Fibroblast of the aortic adventitia (primary cell): ENCODE results near the gene CPB1. TPM values are rescaled to one million over a fixed set of nuclear protein-coding genes. Genes with fewer than 3 reads are reported as not detected.
"Not testable (repeated sequence)": the region's sequence is repeated elsewhere in the genome, so short reads cannot be mapped to it uniquely, and the experiment has no call there.

Experiments used
- DNase-seq: peaks from one replicate; pipeline ENCODE4 v3.0.0-alpha.2; 2010; ENCODE audit warnings: low read depth
- H3K4me3 ChIP-seq: 2 replicates; pipeline ENCODE4 v1.5.1; 2011; ENCODE audit warnings: low read depth, mild to moderate bottlenecking, control low read depth, low read length, moderate library complexity
- total RNA-seq: library from RNA; depleted of rRNA; stranded (reverse); fragments of >200 nt; gene quantifications from 2 replicates; pipeline ENCODE4 v1.2.3, GENCODE V29; 2012; ENCODE audit warnings: low replicate concordance
- TF ChIP-seq, protein P1 (sequence below): IDR thresholded peaks from 2 replicates; pipeline ENCODE4 v1.5.1; 2011; ENCODE audit warnings: mild to moderate bottlenecking, low read length, control low read depth, inconsistent platforms; ENCODE audit not compliant: insufficient read depth

The CPB1 gene
- total RNA-seq = 0.18 and 5.6 TPM in 2 replicates

DNA sequence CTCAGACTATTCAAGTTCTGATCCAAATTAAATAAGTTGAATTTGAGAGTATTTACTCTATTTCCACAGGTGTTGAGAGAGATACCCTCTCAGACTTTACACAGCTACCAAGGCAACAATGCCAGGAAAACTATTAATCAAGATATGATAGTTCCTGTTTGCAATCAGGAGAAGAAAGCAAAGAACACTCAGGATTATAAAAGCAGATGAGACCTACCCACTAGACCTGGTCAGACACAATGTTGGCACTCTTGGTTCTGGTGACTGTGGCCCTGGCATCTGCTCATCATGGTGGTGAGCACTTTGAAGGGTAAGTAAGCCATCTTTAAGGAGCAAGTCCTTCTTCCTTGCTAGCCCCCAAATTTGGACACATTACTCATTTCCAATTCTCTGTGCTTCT is at the start of gene CPB1:
CPB1 (plus strand) TSS at position 227 of the 400 bp plus-strand sequence; CDS start at position 240, 13 bp downstream.
- H3K4me3 ChIP-seq = no peak within 1 kb of the TSS
- TF ChIP-seq, protein P1, sequence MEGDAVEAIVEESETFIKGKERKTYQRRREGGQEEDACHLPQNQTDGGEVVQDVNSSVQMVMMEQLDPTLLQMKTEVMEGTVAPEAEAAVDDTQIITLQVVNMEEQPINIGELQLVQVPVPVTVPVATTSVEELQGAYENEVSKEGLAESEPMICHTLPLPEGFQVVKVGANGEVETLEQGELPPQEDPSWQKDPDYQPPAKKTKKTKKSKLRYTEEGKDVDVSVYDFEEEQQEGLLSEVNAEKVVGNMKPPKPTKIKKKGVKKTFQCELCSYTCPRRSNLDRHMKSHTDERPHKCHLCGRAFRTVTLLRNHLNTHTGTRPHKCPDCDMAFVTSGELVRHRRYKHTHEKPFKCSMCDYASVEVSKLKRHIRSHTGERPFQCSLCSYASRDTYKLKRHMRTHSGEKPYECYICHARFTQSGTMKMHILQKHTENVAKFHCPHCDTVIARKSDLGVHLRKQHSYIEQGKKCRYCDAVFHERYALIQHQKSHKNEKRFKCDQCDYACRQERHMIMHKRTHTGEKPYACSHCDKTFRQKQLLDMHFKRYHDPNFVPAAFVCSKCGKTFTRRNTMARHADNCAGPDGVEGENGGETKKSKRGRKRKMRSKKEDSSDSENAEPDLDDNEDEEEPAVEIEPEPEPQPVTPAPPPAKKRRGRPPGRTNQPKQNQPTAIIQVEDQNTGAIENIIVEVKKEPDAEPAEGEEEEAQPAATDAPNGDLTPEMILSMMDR = no peak

DNA sequence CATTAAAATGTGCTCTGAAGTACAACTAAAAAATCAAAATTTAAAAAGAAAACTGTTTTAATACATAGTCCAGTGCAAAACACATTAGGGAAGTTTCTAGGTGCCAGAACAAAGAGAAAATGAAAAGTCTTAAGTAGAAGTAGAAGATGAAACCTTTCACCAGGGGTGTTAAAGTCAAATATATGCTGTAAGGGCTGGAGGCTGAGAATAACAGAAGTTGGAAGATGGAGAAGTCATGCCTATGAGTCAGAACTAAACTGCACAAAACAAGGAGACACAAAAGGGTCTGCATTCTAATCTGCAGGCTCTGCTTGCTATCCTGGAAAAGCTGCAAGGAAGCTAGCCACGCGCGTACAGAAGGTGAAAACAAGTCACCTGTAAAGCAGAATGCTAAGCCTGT is 48.7 kb upstream of the CPB1 start:
- DNase-seq = no peak
- TF ChIP-seq, protein P1 = no peak
- H3K4me3 ChIP-seq = no peak overlapping the region

More for the DNA sequence above, at the start of gene CPB1:
- no peak for DNase-seq

DNA sequence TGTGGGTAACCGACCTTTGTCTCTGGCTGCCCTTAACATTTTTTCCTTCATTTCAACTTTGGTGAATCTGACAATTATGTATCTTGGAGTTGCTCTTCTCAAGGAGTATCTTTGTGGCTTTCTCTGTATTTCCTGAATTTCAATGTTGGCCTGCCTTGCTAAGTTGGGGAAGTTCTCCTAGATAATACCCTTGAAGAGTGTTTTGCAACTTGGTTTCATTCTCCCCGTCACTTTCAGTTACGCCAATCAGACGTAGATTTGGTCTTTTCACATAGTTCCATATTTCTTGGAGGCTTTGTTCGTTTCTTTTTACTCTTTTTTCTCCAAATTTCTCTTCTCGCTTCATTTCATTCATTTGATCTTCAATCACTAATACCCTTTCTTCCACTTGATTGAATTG is 42.6 kb upstream of the CPB1 start:
- H3K4me3 ChIP-seq, DNase-seq: not testable (repeated sequence)

DNA sequence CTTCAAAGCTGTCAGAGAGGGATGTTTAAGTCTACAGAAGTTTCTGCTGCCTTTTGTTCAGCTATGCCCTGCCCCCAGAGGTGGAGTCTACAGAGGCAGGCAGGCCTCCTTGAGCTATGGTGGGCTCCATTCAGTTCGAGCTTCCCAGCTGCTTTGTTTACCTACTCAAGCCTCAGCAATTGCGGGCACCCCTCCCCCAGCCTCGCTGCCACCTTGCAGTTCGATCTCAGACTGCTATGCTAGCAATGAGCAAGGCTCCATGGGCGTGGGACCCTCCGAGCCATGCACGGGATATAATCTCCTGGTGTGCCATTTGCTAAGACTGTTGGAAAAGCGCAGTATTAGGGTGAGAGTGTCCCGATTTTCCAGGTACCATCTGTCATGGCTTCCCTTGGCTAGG is 41.5 kb upstream of the CPB1 start:
- H3K4me3 ChIP-seq, DNase-seq: not testable (repeated sequence)

DNA sequence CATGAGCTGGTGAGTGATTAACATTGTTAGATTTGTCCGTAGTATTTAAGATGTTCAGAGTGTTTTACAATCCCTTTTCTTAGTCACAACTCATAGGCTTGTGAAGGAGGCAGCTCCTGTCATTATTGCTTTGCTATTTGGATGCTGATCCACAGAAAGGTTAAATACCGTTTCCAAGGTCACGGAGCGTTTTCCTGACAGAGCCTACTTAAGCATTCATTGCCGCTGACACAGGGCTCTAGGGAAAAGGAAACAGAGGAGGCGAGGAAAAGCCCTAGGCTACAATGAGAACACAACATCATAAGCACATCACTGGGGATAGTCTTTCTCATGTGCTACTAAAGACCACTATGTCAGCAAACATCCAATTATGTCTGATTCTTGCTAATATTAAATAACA is 38.5 kb upstream of the CPB1 start:
- H3K4me3 ChIP-seq = no peak overlapping the region
- TF ChIP-seq, protein P1 = no peak
- no peak for DNase-seq

DNA sequence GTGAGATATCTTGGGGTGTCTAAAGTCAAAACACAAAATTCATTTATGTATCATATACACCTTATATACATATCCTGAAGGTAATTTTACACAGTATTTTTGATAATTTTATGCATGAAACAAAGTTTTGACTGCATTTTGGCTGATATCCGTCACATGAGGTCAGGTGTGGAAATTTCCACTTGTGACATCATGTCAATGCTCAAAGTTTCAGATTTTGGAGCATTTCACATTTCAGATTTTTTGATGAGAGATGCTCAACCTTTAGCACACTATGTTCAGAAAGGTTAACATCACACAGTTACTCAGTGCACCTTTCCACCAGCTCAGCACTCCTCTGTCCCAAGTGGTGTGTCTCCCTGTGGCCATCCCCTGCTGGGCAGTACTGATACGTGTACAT is 37.7 kb upstream of the CPB1 start:
- TF ChIP-seq, protein P1 = no peak
- H3K4me3 ChIP-seq = no peak overlapping the region
- DNase-seq = no peak

DNA sequence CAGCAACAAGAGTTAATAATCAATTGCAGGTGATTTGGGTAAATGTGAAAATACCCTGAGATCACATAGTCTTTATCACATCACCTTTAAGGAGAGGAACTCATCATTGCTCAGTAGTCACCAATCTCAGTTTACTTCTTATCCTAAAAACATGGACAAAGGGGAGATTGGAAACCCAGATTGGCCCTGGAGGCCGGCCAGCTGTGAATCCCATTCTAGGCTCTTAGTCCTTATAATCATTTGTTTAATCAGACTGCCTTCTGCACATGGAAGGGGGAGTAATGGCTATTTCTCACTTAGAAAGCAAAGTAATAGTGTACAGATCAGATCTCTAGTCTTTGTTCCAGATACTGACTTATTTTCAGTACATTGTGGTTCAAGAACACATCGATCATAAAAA is 37.2 kb upstream of the CPB1 start:
- TF ChIP-seq, protein P1 = no peak
- no peak overlapping the region for H3K4me3 ChIP-seq
- no peak for DNase-seq

DNA sequence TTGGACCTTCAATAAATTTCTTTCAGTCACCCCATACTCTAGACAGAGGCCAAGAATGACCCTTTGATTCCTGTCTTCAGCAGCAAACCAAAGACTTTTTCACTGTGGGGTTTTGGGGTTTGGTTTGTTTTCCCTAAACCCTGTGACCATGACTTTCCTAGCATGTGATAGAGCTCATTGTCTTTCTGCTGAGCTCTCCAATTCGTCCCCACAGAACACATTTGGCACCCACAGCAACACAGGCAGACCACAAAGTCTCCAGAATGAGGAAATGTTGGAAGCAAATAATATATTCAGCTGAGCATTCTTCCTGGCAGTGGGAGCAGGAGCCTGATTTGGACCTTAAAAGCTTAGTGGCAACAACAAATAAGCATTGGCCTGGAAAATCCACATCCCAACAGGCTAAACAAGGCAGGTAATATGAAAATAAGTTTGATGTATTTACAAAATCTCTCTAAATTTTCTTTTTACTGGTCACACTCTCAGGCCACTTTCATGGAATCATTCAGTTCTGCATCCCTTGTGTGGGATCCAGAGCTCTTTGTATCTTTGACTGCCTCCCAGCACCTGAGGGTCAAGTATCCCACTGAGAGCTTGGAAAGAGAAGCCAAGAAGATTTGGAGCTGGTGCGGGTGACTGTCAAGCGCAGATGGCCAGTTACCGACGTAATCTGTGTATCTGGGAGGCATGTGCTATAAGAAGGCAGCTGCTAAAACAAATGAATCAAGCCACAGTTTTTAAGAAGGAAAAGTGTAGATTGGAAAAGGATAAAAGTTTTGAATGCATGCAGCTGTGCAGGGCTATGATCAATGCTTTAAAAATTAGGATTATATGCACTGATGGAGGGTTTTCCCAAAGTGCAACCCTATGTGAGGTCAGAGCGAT is 36.5 kb upstream of the CPB1 start:
- peak; percentile 44 for DNase-seq
- H3K4me3 ChIP-seq = no peak overlapping the region
- TF ChIP-seq, protein P1 = no peak
